Spinal cord (tissue), 10 donors: ENCODE data around the gene INSYN2A. TPM values are rescaled to one million over a fixed set of nuclear protein-coding genes. Genes with fewer than 3 reads are reported as not detected.

ENCODE experiments used
- DNase-seq, 6 donors: peaks; one replicate each; pipeline versions ENCODE4 v3.0.0 to v3.0.0-alpha.2; 2013 to 2015; ENCODE audit warnings: low spot score in 6 of 6, low read depth in 4 of 6
- H3K27ac ChIP-seq: one replicate; pipeline ENCODE4 v1.5.1; 2013; ENCODE audit warnings: low read depth, low read length, control low read depth
- H3K27me3 ChIP-seq: one replicate; pipeline ENCODE4 v1.6.1; 2013; ENCODE audit warnings: low read length; ENCODE audit not compliant: control insufficient read depth, insufficient read depth
- H3K36me3 ChIP-seq: one replicate; pipeline ENCODE4 v1.6.1; 2013; ENCODE audit warnings: low read length; ENCODE audit not compliant: control insufficient read depth, insufficient read depth
- H3K4me1 ChIP-seq: one replicate; pipeline ENCODE4 v1.6.1; 2013; ENCODE audit warnings: low read length; ENCODE audit not compliant: control insufficient read depth, insufficient read depth
- H3K4me3 ChIP-seq: one replicate; pipeline ENCODE4 v1.5.1; 2013; ENCODE audit warnings: low read depth, low read length, control low read depth
- H3K9me3 ChIP-seq: one replicate; pipeline ENCODE4 v1.6.1; 2013; ENCODE audit warnings: low read length; ENCODE audit not compliant: control insufficient read depth, insufficient read depth
- WGBS: methylation state at CpG from one replicate; pipeline ENCODE4 v1.1.5; 2013; ENCODE audit warnings: missing lambda C conversion rate; ENCODE audit not compliant: insufficient coverage; 5-methylcytosine and 5-hydroxymethylcytosine counted together
- polyA plus RNA-seq, 2 donors: library from polyadenylated mRNA; unstranded; fragments of 120-200 nt; gene quantifications; one replicate each; pipeline ENCODE4 v1.2.1, GENCODE V29; 2013; ENCODE audit not compliant: insufficient read length in 2 of 2
- total RNA-seq, 2 donors: library from RNA; depleted of rRNA in 1 of 2; stranded (reverse); fragments of 120-200 nt in 1 of 2; fragments of >200 nt in 1 of 2; gene quantifications; one replicate each; pipeline versions ENCODE4 v1.2.3 to v1.2.4, GENCODE V29; 2013 to 2014
- donor health status: healthy.

Gene INSYN2A
- total and polyA plus RNA-seq, 4 donors, result 3.9 to 10.9 (median 9.6) TPM

- Histone ChIP-seq H3K36me3 (no peaks in the 10 kb centered on the region), H3K4me1 (peaks cover 21% of the 10 kb centered on the region), H3K9me3 (no peaks in the 10 kb centered on the region), H3K27ac (no peak overlapping the region), H3K4me3 (no peak overlapping the region), H3K27me3 (peaks cover 12% of the 10 kb centered on the region)
- 100% methylated on average over 1 of the region's 2 CpGs for WGBS
- DNase-seq, result no peak
Observed at GRCh38 chr10:127198721-127199120, 2.3 kb upstream of the INSYN2A start.

- Histone ChIP-seq H3K9me3 (no peaks in the 10 kb centered on the region), H3K4me3 (no peak overlapping the region), H3K27me3 (peaks cover 13% of the 10 kb centered on the region), H3K27ac (no peak overlapping the region), H3K4me1 (peaks cover 21% of the 10 kb centered on the region), H3K36me3 (no peaks in the 10 kb centered on the region)
- WGBS, result 83% methylated on average over 2 of the region's 5 CpGs
- DNase-seq, result peak in 1 of 6 donors; percentile 63
Observed at GRCh38 chr10:127198307-127198706, 1.9 kb upstream of the INSYN2A start.

DNA sequence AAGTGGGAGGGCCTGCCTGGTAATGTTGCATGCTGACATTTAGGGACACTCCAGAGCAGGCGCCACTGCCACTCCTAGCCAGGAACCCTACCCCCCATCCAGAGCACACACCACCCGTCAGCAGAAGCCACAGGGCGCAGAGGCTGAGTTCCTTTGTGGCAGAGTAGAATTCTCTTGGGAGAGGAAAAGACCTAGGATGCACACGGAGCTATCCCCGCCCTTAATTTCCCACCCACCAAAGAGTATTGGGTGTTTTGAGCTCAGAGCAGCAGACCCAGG is 702 bp upstream of the INSYN2A start:
- no peaks in the 10 kb centered on the region for H3K36me3 ChIP-seq
- H3K4me1 ChIP-seq, result peaks cover 21% of the 10 kb centered on the region
- H3K27ac ChIP-seq, result peak overlapping the region; percentile 22
- no peaks in the 10 kb centered on the region for H3K9me3 ChIP-seq
- no CpG with 5 or more reads among the region's 5 CpGs for WGBS
- peaks cover 15% of the 10 kb centered on the region for H3K27me3 ChIP-seq
- no peak for DNase-seq
- peak overlapping the region; percentile 22 for H3K4me3 ChIP-seq

DNA sequence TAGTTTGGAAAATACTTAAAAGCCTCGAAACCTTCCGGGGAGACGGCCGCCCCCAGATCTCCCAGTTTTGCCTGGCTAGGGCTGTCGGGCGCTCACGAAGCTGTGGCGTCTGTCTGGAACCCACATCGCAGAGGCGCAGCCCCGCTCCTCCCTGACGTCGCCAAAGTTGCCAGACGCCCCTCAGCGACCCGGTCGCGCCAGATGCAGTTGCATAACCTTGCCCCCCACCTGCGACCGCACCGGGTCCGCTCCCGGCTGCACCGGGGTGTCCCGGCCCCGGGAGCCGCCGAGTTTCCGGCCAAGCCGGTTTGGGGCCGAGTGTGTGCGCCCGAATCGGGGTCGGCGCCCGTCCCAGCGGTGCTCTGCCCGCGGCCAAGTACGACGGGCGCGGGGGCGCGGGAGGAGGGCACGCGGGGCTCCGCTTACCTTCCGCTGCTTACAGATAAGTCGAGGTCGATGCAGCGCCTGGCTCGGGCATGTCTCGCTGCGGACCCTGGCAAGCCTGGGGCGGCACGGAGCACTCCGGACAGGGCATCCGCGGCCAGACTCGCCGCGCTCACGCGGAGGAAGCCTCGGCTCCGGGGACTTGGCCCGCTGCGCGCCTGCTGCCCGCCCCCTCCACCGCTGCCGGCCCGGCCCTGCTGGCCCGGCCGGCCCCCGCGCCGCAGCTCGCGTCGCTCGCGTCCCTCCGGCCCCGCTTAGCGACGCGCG is 665 bp downstream of the INSYN2A start:
- no peaks in the 10 kb centered on the region for H3K9me3 ChIP-seq
- no peak overlapping the region for H3K27ac ChIP-seq
- H3K27me3 ChIP-seq, result peaks cover 15% of the 10 kb centered on the region
- H3K4me3 ChIP-seq, result peak overlapping the region; percentile 26
- no peaks in the 10 kb centered on the region for H3K36me3 ChIP-seq
- under 1% methylated on average over 91 of the region's 91 CpGs for WGBS
- peak in 2 of 6 donors; percentile 44 to 53 for DNase-seq
- H3K4me1 ChIP-seq, result peaks cover 21% of the 10 kb centered on the region

DNA sequence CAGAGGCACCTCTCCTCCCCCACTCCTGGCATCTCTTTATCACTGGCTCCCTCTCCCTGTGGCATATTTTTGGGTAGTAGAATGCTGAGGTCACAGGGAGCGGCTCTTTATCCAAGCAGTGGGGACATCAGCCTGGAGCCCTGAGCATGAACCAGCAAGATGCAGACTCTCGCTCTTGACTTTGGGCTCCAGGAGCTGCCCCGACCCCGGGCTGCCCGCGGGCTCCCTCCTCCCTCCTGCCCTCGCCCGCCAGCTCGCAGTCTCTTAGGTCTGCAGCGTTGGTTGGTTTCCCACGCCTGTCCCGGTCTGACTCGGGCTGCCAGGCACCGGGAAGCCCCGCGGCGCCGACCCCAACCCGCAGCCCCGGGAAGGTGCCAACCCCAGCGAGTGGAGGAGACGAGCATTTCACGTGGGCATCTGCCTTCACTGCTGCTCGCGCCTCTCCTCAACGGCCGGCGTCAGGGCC is 1.3 kb downstream of the INSYN2A start:
- Histone ChIP-seq H3K4me3 (peak overlapping the region; percentile 26), H3K27me3 (peaks cover 15% of the 10 kb centered on the region), H3K4me1 (peaks cover 21% of the 10 kb centered on the region), H3K36me3 (no peaks in the 10 kb centered on the region), H3K9me3 (no peaks in the 10 kb centered on the region), H3K27ac (no peak overlapping the region)
- peak in 2 of 6 donors; percentile 48 to 58 for DNase-seq
- 1% methylated on average over 28 of the region's 28 CpGs for WGBS

- Histone ChIP-seq H3K9me3 (no peaks in the 10 kb centered on the region), H3K36me3 (no peaks in the 10 kb centered on the region), H3K4me3 (peak overlapping the region; percentile 26), H3K27ac (no peak overlapping the region), H3K27me3 (peaks cover 15% of the 10 kb centered on the region), H3K4me1 (peaks cover 21% of the 10 kb centered on the region)
- peak in 2 of 6 donors; percentile 11 to 53 for DNase-seq
- WGBS, result 22% methylated on average over 15 of the region's 16 CpGs
Observed at GRCh38 chr10:127194599-127194998, 1.8 kb downstream of the INSYN2A start.

GRCh38 chr10:127194111-127194510 is 2.3 kb downstream of the INSYN2A start:
- no CpG with 5 or more reads among the region's 2 CpGs for WGBS
- Histone ChIP-seq H3K27ac (no peak overlapping the region), H3K36me3 (no peaks in the 10 kb centered on the region), H3K9me3 (no peaks in the 10 kb centered on the region), H3K27me3 (peaks cover 15% of the 10 kb centered on the region), H3K4me1 (peaks cover 21% of the 10 kb centered on the region), H3K4me3 (no peak overlapping the region)
- DNase-seq, result peak in 2 of 6 donors; percentile 13 to 79

- Histone ChIP-seq H3K27ac (no peak overlapping the region), H3K4me1 (peaks cover 21% of the 10 kb centered on the region), H3K36me3 (peaks cover 2% of the 10 kb centered on the region), H3K27me3 (peaks cover 15% of the 10 kb centered on the region), H3K9me3 (no peaks in the 10 kb centered on the region), H3K4me3 (no peak overlapping the region)
- WGBS, result 68% methylated on average over 4 of the region's 7 CpGs
- peak in 1 of 6 donors; percentile 12 for DNase-seq
Observed at GRCh38 chr10:127193125-127193524, 3.3 kb downstream of the INSYN2A start.

DNA sequence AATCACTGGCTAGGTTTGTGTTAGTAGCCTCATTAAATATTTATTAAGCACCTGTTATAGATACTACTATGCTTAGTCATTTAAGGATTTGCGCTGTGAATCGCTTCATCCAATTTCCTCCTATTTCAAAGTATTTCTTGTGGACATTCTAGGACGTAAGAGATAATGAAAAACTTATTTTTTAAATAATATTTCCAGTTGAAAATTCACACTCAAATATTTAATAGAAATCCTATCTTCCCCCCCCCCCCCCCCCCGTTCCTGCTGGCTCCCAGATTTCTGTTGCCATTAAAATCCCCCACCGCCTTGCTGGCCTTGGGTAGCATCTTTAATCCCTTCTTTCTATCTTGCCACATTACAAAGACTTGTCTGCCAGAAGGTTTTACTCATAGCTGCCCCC is 6.0 kb downstream of the INSYN2A start:
- peaks cover 11% of the 10 kb centered on the region for H3K4me1 ChIP-seq
- 100% methylated on average over 1 of the region's 5 CpGs for WGBS
- no peak overlapping the region for H3K27ac ChIP-seq
- peaks cover 2% of the 10 kb centered on the region for H3K36me3 ChIP-seq
- DNase-seq, result no peak
- H3K4me3 ChIP-seq, result no peak overlapping the region
- no peaks in the 10 kb centered on the region for H3K9me3 ChIP-seq
- peaks cover 13% of the 10 kb centered on the region for H3K27me3 ChIP-seq

- no peak overlapping the region for H3K27ac ChIP-seq
- no peak for DNase-seq
- H3K9me3 ChIP-seq, result no peaks in the 10 kb centered on the region
- H3K4me3 ChIP-seq, result no peak overlapping the region
- H3K36me3 ChIP-seq, result peaks cover 2% of the 10 kb centered on the region
- peaks cover 2% of the 10 kb centered on the region for H3K27me3 ChIP-seq
- H3K4me1 ChIP-seq, result no peaks in the 10 kb centered on the region
Observed at GRCh38 chr10:127189226-127189625, 7.2 kb downstream of the INSYN2A start.
